GM12865 (cell line): ENCODE results near the gene ARFGEF3.

Experiments
- DNase-seq: peaks from one replicate; pipeline ENCODE4 v3.0.0; 2010; ENCODE audit warnings: low read depth
- H3K4me3 ChIP-seq: 2 replicates; pipeline ENCODE4 v1.5.1; 2011; ENCODE audit warnings: mild to moderate bottlenecking, low read depth, low read length, control low read depth
- CTCF ChIP-seq: IDR thresholded peaks from 2 replicates; pipeline ENCODE4 v1.5.1; 2011; ENCODE audit warnings: low read length, control low read depth, low read depth, inconsistent platforms; ENCODE audit not compliant: insufficient read depth; ENCODE audit errors: missing control alignments

ARFGEF3 gene

GRCh38 chr6:138374815-138375214, 213.1 kb downstream of the ARFGEF3 start:
- DNase-seq: no peak
- TF ChIP-seq CTCF: no peak
- no peak overlapping the region for H3K4me3 ChIP-seq

GRCh38 chr6:138377042-138377441, 215.3 kb downstream of the ARFGEF3 start:
- TF ChIP-seq CTCF: no peak

GRCh38 chr6:138377844-138378243, 216.1 kb downstream of the ARFGEF3 start, which contains the start of gene SMIM28:
TSS of gene SMIM28 (plus strand) at chr6:138377905. CDS start at chr6:138378073, 168 bp downstream.
- TF ChIP-seq CTCF: no peak
- no peak for DNase-seq

More at GRCh38 chr6:138377042-138377441, 215.3 kb downstream of the ARFGEF3 start:
- H3K4me3 ChIP-seq: no peak overlapping the region
- DNase-seq: no peak

GRCh38 chr6:138378463-138378862, 216.7 kb downstream of the ARFGEF3 start:
- no peak overlapping the region for H3K4me3 ChIP-seq
- DNase-seq: no peak
- no peak for TF ChIP-seq CTCF

More at GRCh38 chr6:138377844-138378243, 216.1 kb downstream of the ARFGEF3 start, which contains the start of gene SMIM28:
- no peak within 1 kb of the TSS for H3K4me3 ChIP-seq

GRCh38 chr6:138382498-138383265, 220.9 kb downstream of the ARFGEF3 start:
- no peak for DNase-seq
- TF ChIP-seq CTCF: no peak
- H3K4me3 ChIP-seq: no peak overlapping the region

GRCh38 chr6:138383776-138384175, 222.0 kb downstream of the ARFGEF3 start:
- H3K4me3 ChIP-seq: no peak overlapping the region
- DNase-seq: no peak
- TF ChIP-seq CTCF: no peak
